ENCODE data around the gene SYTL5.

The SYTL5 gene

DNA sequence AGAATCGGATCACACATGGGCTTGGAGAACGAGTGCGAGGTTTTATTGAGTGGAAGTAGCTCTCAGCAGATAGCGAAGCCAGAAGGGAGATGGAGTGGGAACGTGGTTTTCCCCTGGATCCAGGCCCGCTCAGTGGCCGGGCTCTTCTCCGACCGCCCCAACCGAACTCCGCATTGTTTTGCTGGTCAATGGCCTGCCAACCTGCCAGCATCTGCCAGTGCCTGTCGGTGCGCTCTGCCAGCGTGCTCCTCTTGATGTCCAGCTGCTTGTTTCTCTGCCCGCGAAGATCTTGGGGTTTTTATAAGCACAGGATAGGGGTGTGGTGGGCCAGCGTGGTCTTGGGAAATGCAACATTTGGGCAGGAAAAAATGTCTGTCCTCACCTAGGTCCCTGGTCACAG lies 5.6 kb upstream of the SYTL5 start:
- TF ChIP-seq CEBPB (IDR thresholded peaks at IDR 0.05) (no peak), REST (IDR thresholded peaks at IDR 0.05; ENCODE audit: low read depth) (no peak), EP300 (IDR thresholded peaks at IDR 0.05; ENCODE audit: borderline replicate concordance) (no peak), EGR1 (IDR thresholded peaks at IDR 0.05) (no peak), TEAD4 (IDR thresholded peaks at IDR 0.05) (no peak), FOXM1 (IDR thresholded peaks at IDR 0.05; ENCODE audit: borderline replicate concordance, low read depth) (no peak), RAD21 (IDR thresholded peaks at IDR 0.05; ENCODE audit: low read depth) (no peak), TAF1 (IDR thresholded peaks at IDR 0.05; ENCODE audit: low read depth) (no peak), ZBTB7A (IDR thresholded peaks at IDR 0.05; ENCODE audit: low read depth) (no peak), TCF12 (IDR thresholded peaks at IDR 0.05; ENCODE audit: low read depth) (no peak), NFIC (IDR thresholded peaks at IDR 0.05) (no peak), YY1 (IDR thresholded peaks at IDR 0.05; ENCODE audit: low read depth) (no peak), CREB1 (IDR thresholded peaks at IDR 0.05; ENCODE audit: low read depth) (no peak)
- TF ChIP-seq, protein P1, sequence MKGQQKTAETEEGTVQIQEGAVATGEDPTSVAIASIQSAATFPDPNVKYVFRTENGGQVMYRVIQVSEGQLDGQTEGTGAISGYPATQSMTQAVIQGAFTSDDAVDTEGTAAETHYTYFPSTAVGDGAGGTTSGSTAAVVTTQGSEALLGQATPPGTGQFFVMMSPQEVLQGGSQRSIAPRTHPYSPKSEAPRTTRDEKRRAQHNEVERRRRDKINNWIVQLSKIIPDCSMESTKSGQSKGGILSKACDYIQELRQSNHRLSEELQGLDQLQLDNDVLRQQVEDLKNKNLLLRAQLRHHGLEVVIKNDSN (IDR thresholded peaks at IDR 0.05): no peak
- TF ChIP-seq, protein P2, sequence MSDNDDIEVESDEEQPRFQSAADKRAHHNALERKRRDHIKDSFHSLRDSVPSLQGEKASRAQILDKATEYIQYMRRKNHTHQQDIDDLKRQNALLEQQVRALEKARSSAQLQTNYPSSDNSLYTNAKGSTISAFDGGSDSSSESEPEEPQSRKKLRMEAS (IDR thresholded peaks at IDR 0.05): no peak

DNA sequence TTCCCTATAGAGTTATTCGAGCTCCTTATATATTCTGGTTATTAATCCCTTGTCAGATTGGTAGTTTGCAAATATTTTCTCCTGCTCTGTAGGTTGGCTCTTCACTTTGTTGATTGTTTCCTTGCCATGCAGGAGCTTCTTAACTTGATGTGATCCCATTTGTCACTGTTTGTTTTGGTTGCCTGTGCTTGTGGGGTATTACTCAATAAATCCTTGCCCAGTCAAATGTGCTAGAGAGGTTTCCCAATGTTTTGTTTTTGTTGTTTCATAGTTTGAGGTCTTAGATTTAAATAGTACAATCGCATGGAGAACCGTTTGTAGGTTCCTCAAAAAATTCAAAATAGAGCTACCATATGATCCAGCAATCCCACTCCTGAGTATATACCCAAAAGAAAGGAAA lies 2.3 kb upstream of the SYTL5 start:
- no peak for TF ChIP-seq EP300 (IDR thresholded peaks at IDR 0.05; ENCODE audit: borderline replicate concordance)
- TF ChIP-seq, protein P1 (IDR thresholded peaks at IDR 0.05): no peak
- TF ChIP-seq TCF12 (IDR thresholded peaks at IDR 0.05; ENCODE audit: low read depth): no peak
- TF ChIP-seq CEBPB (IDR thresholded peaks at IDR 0.05): no peak
- TF ChIP-seq NFIC (IDR thresholded peaks at IDR 0.05): no peak
- TF ChIP-seq, protein P2 (IDR thresholded peaks at IDR 0.05): no peak
- TF ChIP-seq EGR1 (IDR thresholded peaks at IDR 0.05): no peak
- TF ChIP-seq TEAD4 (IDR thresholded peaks at IDR 0.05): no peak
- TF ChIP-seq RAD21 (IDR thresholded peaks at IDR 0.05; ENCODE audit: low read depth): no peak
- no peak for TF ChIP-seq ZBTB7A (IDR thresholded peaks at IDR 0.05; ENCODE audit: low read depth)
- no peak for TF ChIP-seq YY1 (IDR thresholded peaks at IDR 0.05; ENCODE audit: low read depth)
- no peak for TF ChIP-seq FOXM1 (IDR thresholded peaks at IDR 0.05; ENCODE audit: borderline replicate concordance, low read depth)
- no peak for TF ChIP-seq CREB1 (IDR thresholded peaks at IDR 0.05; ENCODE audit: low read depth)
- no peak for TF ChIP-seq REST (IDR thresholded peaks at IDR 0.05; ENCODE audit: low read depth)
- TF ChIP-seq TAF1 (IDR thresholded peaks at IDR 0.05; ENCODE audit: low read depth): no peak

GRCh38 chrX:38006778-38007177 lies 425 bp downstream of the SYTL5 start:
- TF ChIP-seq ZBTB7A (IDR thresholded peaks at IDR 0.05; ENCODE audit: low read depth): no peak
- TF ChIP-seq, protein P1 (IDR thresholded peaks at IDR 0.05): no peak
- TF ChIP-seq CREB1 (IDR thresholded peaks at IDR 0.05; ENCODE audit: low read depth): no peak
- no peak for TF ChIP-seq NFIC (IDR thresholded peaks at IDR 0.05)
- no peak for TF ChIP-seq FOXM1 (IDR thresholded peaks at IDR 0.05; ENCODE audit: borderline replicate concordance, low read depth)
- no peak for TF ChIP-seq RAD21 (IDR thresholded peaks at IDR 0.05; ENCODE audit: low read depth)
- TF ChIP-seq EGR1 (IDR thresholded peaks at IDR 0.05): no peak
- no peak for TF ChIP-seq CEBPB (IDR thresholded peaks at IDR 0.05)
- TF ChIP-seq TAF1 (IDR thresholded peaks at IDR 0.05; ENCODE audit: low read depth): no peak
- TF ChIP-seq, protein P2 (IDR thresholded peaks at IDR 0.05): no peak
- TF ChIP-seq REST (IDR thresholded peaks at IDR 0.05; ENCODE audit: low read depth): no peak
- TF ChIP-seq YY1 (IDR thresholded peaks at IDR 0.05; ENCODE audit: low read depth): no peak
- TF ChIP-seq TCF12 (IDR thresholded peaks at IDR 0.05; ENCODE audit: low read depth): no peak
- no peak for TF ChIP-seq EP300 (IDR thresholded peaks at IDR 0.05; ENCODE audit: borderline replicate concordance)
- TF ChIP-seq TEAD4 (IDR thresholded peaks at IDR 0.05): no peak

Data from Ishikawa (cell line).